H9 (cell line): Measurements from ENCODE around the gene PROKR1. TPM values are rescaled to one million over a fixed set of nuclear protein-coding genes. Genes with fewer than 3 reads are reported as not detected.

ENCODE experiments used
- DNase-seq: peaks from one replicate; pipeline ENCODE4 v3.0.0-alpha.2; 2017
- H2AFZ ChIP-seq: one replicate; pipeline ENCODE4 v1.6.1; 2013; ENCODE audit warnings: mild to moderate bottlenecking, low read length, control low read depth, moderate library complexity
- H2AK5ac ChIP-seq: 2 replicates; pipeline ENCODE4 v1.6.1; 2013; ENCODE audit warnings: low read length, control low read depth, mixed read lengths; ENCODE audit not compliant: insufficient read length
- H2BK120ac ChIP-seq: one replicate; pipeline ENCODE4 v1.6.1; 2013; ENCODE audit warnings: low read depth, mild to moderate bottlenecking, low read length, control low read depth, inconsistent platforms; ENCODE audit not compliant: poor library complexity, severe bottlenecking
- H2BK12ac ChIP-seq: 2 replicates; pipeline ENCODE4 v1.6.1; 2013; ENCODE audit warnings: low read length, control low read depth, mixed read lengths, low read depth; ENCODE audit not compliant: insufficient read length
- H2BK15ac ChIP-seq: 2 replicates; pipeline ENCODE4 v1.6.1; 2013; ENCODE audit warnings: low read depth, low read length, control low read depth
- H2BK20ac ChIP-seq: one replicate; pipeline ENCODE4 v1.6.1; 2013; ENCODE audit warnings: low read depth, mild to moderate bottlenecking, low read length, control low read depth, inconsistent platforms; ENCODE audit not compliant: poor library complexity, severe bottlenecking
- H2BK5ac ChIP-seq: 2 replicates; pipeline ENCODE4 v1.6.1; 2013; ENCODE audit warnings: low read length, control low read depth, mixed read lengths; ENCODE audit not compliant: insufficient read length
- H3K14ac ChIP-seq: 2 replicates; pipeline ENCODE4 v1.6.1; 2013; ENCODE audit warnings: low read length, control low read depth; ENCODE audit not compliant: insufficient read depth
- H3K18ac ChIP-seq: 2 replicates; pipeline ENCODE4 v1.6.1; 2013; ENCODE audit warnings: low read depth, mild to moderate bottlenecking, mixed read lengths, low read length, control low read depth; ENCODE audit not compliant: insufficient read length
- H3K23ac ChIP-seq: 2 replicates; pipeline ENCODE4 v1.6.1; 2013; ENCODE audit warnings: low read length, control low read depth, mixed read lengths, low read depth; ENCODE audit not compliant: insufficient read length
- H3K23me2 ChIP-seq: 2 replicates; pipeline ENCODE4 v1.6.1; 2013; ENCODE audit warnings: low read depth, mild to moderate bottlenecking, mixed read lengths, low read length, control low read depth; ENCODE audit not compliant: insufficient read length, poor library complexity, severe bottlenecking
- H3K27ac ChIP-seq: 2 replicates; pipeline ENCODE4 v1.5.1; 2013; ENCODE audit warnings: low read length, control low read depth, mixed read lengths, low read depth; ENCODE audit not compliant: insufficient read length
- H3K27me3 ChIP-seq: 2 replicates; pipeline ENCODE4 v1.6.1; 2013; ENCODE audit warnings: low read length, control low read depth, inconsistent platforms; ENCODE audit not compliant: insufficient read depth
- H3K4ac ChIP-seq: 2 replicates; pipeline ENCODE4 v1.6.1; 2013; ENCODE audit warnings: low read depth, mild to moderate bottlenecking, control low read depth, inconsistent platforms, low read length, moderate library complexity
- H3K4me1 ChIP-seq: 2 replicates; pipeline ENCODE4 v1.6.1; 2013; ENCODE audit warnings: low read length, control low read depth, inconsistent platforms; ENCODE audit not compliant: insufficient read depth
- H3K4me2 ChIP-seq: 2 replicates; pipeline ENCODE4 v1.6.1; 2013; ENCODE audit warnings: low read length, control low read depth, mixed read lengths; ENCODE audit not compliant: insufficient read length, insufficient read depth
- H3K56ac ChIP-seq: 2 replicates; pipeline ENCODE4 v1.6.1; 2013; ENCODE audit warnings: low read depth, mild to moderate bottlenecking, mixed read lengths, low read length, control low read depth; ENCODE audit not compliant: insufficient read length
- H3K79me1 ChIP-seq: 2 replicates; pipeline ENCODE4 v1.6.1; 2013; ENCODE audit warnings: low read depth, mild to moderate bottlenecking, moderate library complexity, low read length, control low read depth, inconsistent platforms; ENCODE audit not compliant: insufficient read depth, poor library complexity, severe bottlenecking
- H3K79me2 ChIP-seq: 2 replicates; pipeline ENCODE4 v1.6.1; 2013; ENCODE audit warnings: low read length, control low read depth, inconsistent platforms; ENCODE audit not compliant: insufficient read depth
- H3K9ac ChIP-seq: 2 replicates; pipeline ENCODE4 v1.6.1; 2013; ENCODE audit warnings: low read length, control low read depth, mixed read lengths; ENCODE audit not compliant: insufficient read length; ENCODE audit errors: extremely low read depth
- H3K9me3 ChIP-seq: one replicate; pipeline ENCODE4 v1.6.1; 2013; ENCODE audit warnings: low read depth, low read length, inconsistent platforms; ENCODE audit not compliant: control insufficient read depth
- H3T11ph ChIP-seq: one replicate; pipeline ENCODE4 v1.6.1; 2013; ENCODE audit warnings: mild to moderate bottlenecking, low read length, control low read depth, inconsistent platforms
- H4K20me1 ChIP-seq: one replicate; pipeline ENCODE4 v1.6.1; 2013; ENCODE audit not compliant: control insufficient read depth, insufficient read length, insufficient read depth
- H4K5ac ChIP-seq: 2 replicates; pipeline ENCODE4 v1.6.1; 2013; ENCODE audit warnings: low read depth, mild to moderate bottlenecking, mixed read lengths, low read length, control low read depth; ENCODE audit not compliant: insufficient read length
- H4K8ac ChIP-seq: replicated peaks from 2 replicates; pipeline ENCODE4 v1.6.1; 2013; ENCODE audit warnings: low read length, control low read depth, mixed read lengths, low read depth; ENCODE audit not compliant: insufficient read length
- H4K91ac ChIP-seq: 2 replicates; pipeline ENCODE4 v1.6.1; 2013; ENCODE audit warnings: low read depth, mild to moderate bottlenecking, moderate library complexity, mixed read lengths, low read length, control low read depth; ENCODE audit not compliant: insufficient read length
- H3K27ac Mint-ChIP-seq, 3 experiments: 2 replicates in 2 of 3; 3 replicates in 1 of 3; pipeline ENCODE4 v1.8.0; 2020 to 2021; ENCODE audit warnings: mixed read lengths in 3 of 3, mild to moderate bottlenecking in 1 of 3, moderate library complexity in 1 of 3
- H3K27me3 Mint-ChIP-seq: 2 replicates; pipeline ENCODE4 v1.8.0; 2021; ENCODE audit warnings: low read depth, mild to moderate bottlenecking, moderate library complexity, mixed read lengths
- H3K36me3 Mint-ChIP-seq, 3 experiments: 2 replicates in 2 of 3; 3 replicates in 1 of 3; pipeline ENCODE4 v1.8.0; 2020 to 2021; ENCODE audit warnings: low read depth in 3 of 3, mixed read lengths in 3 of 3; ENCODE audit not compliant: insufficient read depth in 1 of 3
- H3K4me1 Mint-ChIP-seq, 2 experiments: 2 replicates each; pipeline ENCODE4 v1.8.0; 2020; ENCODE audit warnings: mixed read lengths in 2 of 2
- H3K4me3 Mint-ChIP-seq, 2 experiments: 2 replicates in 1 of 2; 3 replicates in 1 of 2; pipeline ENCODE4 v1.8.0; 2020 to 2021; ENCODE audit warnings: mild to moderate bottlenecking in 2 of 2, mixed read lengths in 2 of 2, moderate library complexity in 1 of 2
- H3K9me3 Mint-ChIP-seq, 2 experiments: 2 replicates in 1 of 2; 3 replicates in 1 of 2; pipeline ENCODE4 v1.8.0; 2020; ENCODE audit warnings: mild to moderate bottlenecking in 2 of 2, mixed read lengths in 2 of 2, moderate library complexity in 1 of 2
- CTCF ChIP-seq: fragments of 200-600 bp; sonication (generic); conservative IDR thresholded peaks from 3 replicates; pipeline ENCODE4 v1.8.0; 2021; ENCODE audit warnings: antibody characterized with exemption, mild to moderate bottlenecking
- WGBS: extraction: QIAGEN DNeasy Blood & Tissue Kit; methylation state at CpG from one replicate; pipeline ENCODE4 v1.1.7; 2013; ENCODE audit warnings: missing lambda C conversion rate, low lambda C conversion rate, mixed read lengths; ENCODE audit not compliant: insufficient read length; ENCODE audit errors: extremely low coverage; 5-methylcytosine and 5-hydroxymethylcytosine counted together
- total RNA-seq: library from RNA; stranded (reverse); gene quantifications from 2 replicates; pipeline ENCODE4 v1.2.1, GENCODE V29; 2021

PROKR1 gene
- total RNA-seq, 1 experiment from 2014 or later = 1.5 TPM

DNA sequence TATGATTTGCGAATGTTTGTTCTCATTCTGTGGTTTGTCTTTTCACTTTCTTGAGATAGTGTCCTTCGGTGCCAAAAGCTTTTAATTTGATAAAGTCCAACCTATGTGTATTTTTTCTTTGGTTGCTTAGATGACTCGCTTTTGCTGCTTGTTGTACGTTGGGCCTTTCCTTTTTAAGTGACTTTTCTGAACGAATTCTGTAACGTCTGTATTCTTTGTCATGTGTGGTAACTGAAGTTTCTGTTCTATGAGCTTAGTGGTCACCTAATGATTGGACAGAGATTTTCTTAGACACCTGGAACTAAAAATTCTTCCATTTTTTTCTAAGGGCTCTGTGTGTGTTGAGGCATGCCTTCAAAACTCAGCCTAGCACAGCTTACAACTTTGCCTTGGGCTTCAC is 19.6 kb upstream of the PROKR1 start:
- no CpG with 5 or more reads among the region's 6 CpGs for WGBS
- Mint-ChIP-seq H3K4me3 (no peak overlapping the region), H3K4me1 (no peaks in the 10 kb centered on the region), H3K36me3 (0 out of 7 replicates have a peak, but pooled peaks cover 0 to 5% (median 1%) of the 10 kb centered on the region in 3 experiments), H3K9me3 (peaks cover 13 to 20% of the 10 kb centered on the region in 2 experiments; a peak in 4 of 5 replicates), H3K27me3 (no peaks in the 10 kb centered on the region; the same call in 1 of the 2 replicates), H3K27ac (no peak overlapping the region)
- H2BK120ac ChIP-seq = no peak overlapping the region
- H3K4ac ChIP-seq = no peak overlapping the region
- no peaks in the 10 kb centered on the region for H3K4me1 ChIP-seq
- no peak overlapping the region for H2BK20ac ChIP-seq
- no peaks in the 10 kb centered on the region for H3K79me1 ChIP-seq
- no peak overlapping the region for H3T11ph ChIP-seq
- no peak overlapping the region for H2AFZ ChIP-seq
- H2BK15ac ChIP-seq = no peak overlapping the region
- H3K27me3 ChIP-seq = no peaks in the 10 kb centered on the region
- no peak overlapping the region for H3K4me2 ChIP-seq
- no peak for TF ChIP-seq CTCF
- no peak overlapping the region for H4K91ac ChIP-seq
- H2AK5ac ChIP-seq = no peak overlapping the region
- no peak overlapping the region for H3K27ac ChIP-seq
- H3K79me2 ChIP-seq = no peaks in the 10 kb centered on the region; the same call in 1 of the 2 replicates
- no peak overlapping the region for H3K23ac ChIP-seq
- no peak overlapping the region for H3K9ac ChIP-seq
- no peak overlapping the region for H4K8ac ChIP-seq
- H3K56ac ChIP-seq = no peak overlapping the region
- H3K9me3 ChIP-seq = no peaks in the 10 kb centered on the region
- no peak overlapping the region for H2BK12ac ChIP-seq
- H4K20me1 ChIP-seq = no peaks in the 10 kb centered on the region
- no peak overlapping the region for H2BK5ac ChIP-seq
- H3K18ac ChIP-seq = no peak overlapping the region
- DNase-seq = no peak
- H3K23me2 ChIP-seq = no peaks in the 10 kb centered on the region
- H3K14ac ChIP-seq = no peak overlapping the region
- no peak overlapping the region for H4K5ac ChIP-seq
